BLaER1 treated with 17β-estradiol and CSF1 and Interleukin-3, amounts not matched to agents 10 nM and 100 nM (cell line): ENCODE measurements around the gene MTR.
A peak's percentile ranks its signal among the peaks of the same experiment; 100 is the strongest.

ENCODE experiments used
- H3K27ac ChIP-seq, 11 experiments: shearing (Covaris generic); formaldehyde crosslinking; 2 replicates each; pipeline ENCODE4 v1.8.1; 2022
- H3K27me3 ChIP-seq, 11 experiments: shearing (Covaris generic); formaldehyde crosslinking; 2 replicates each; pipeline ENCODE4 v1.8.1; 2022
- H3K36me3 ChIP-seq, 11 experiments: shearing (Covaris generic); formaldehyde crosslinking; 2 replicates each; pipeline ENCODE4 v1.8.1; 2022
- H3K4me1 ChIP-seq, 10 experiments: shearing (Covaris generic); formaldehyde crosslinking; 2 replicates each; pipeline ENCODE4 v1.8.1; 2022
- H3K4me2 ChIP-seq, 11 experiments: shearing (Covaris generic); formaldehyde crosslinking; 2 replicates each; pipeline ENCODE4 v1.8.1; 2022
- H3K4me3 ChIP-seq, 10 experiments: shearing (Covaris generic); formaldehyde crosslinking; 2 replicates each; pipeline ENCODE4 v1.8.1; 2022
- H3K9ac ChIP-seq, 11 experiments: shearing (Covaris generic); formaldehyde crosslinking; 2 replicates each; pipeline ENCODE4 v1.8.1; 2022
- H3K9me3 ChIP-seq, 11 experiments: shearing (Covaris generic); formaldehyde crosslinking; replicated peaks in 1 of 11; 2 replicates each; pipeline ENCODE4 v1.8.1; 2022
- H4K20me1 ChIP-seq, 11 experiments: shearing (Covaris generic); formaldehyde crosslinking; 2 replicates each; pipeline ENCODE4 v1.8.1; 2022
- Cebpa-rat ChIP-seq, 11 experiments: shearing (Covaris generic); IDR thresholded peaks; 2 replicates each; pipeline ENCODE4 v1.8.1; 2022

Gene MTR

DNA sequence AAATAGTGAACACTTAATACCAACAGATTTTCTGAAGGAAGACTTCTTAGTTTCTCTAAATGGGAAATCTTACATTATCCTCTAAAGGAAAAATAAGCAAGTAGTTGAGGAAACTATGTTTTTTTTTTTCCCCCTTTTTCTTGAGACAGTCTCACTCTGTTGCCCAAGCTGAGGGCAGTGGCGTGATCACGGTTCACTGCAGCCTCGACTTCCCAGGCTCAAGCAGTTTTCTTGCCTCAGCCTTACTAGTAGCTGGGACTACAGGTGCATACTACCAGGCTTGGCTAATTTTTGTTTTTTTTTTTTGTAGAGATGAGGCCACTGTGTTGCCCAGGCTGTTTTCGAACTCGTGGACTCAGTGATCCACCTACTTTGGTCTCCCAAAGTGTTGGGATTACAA lies 3.9 kb downstream of the MTR start:
- no peaks in the 10 kb centered on the region for H3K9me3 ChIP-seq
- TF ChIP-seq Cebpa-rat (IDR thresholded peaks at IDR 0.05), result no peak
- H3K4me1 ChIP-seq, result peaks cover 21 to 36% (median 29%) of the 10 kb centered on the region in 10 experiments
- H3K4me2 ChIP-seq, result peak overlapping the region in 9 of 11 experiments; percentile 14 to 95 (median 45); a peak in 13 of 22 replicates
- H3K27ac ChIP-seq, result no peak overlapping the region
- H3K4me3 ChIP-seq, result no peak overlapping the region
- no peaks in the 10 kb centered on the region for H3K27me3 ChIP-seq
- H3K36me3 ChIP-seq, result peaks cover 14 to 66% (median 27%) of the 10 kb centered on the region in 11 experiments
- H4K20me1 ChIP-seq, result peaks cover 5 to 63% (median 23%) of the 10 kb centered on the region in 11 experiments; a peak in 14 of 22 replicates
- no peak overlapping the region for H3K9ac ChIP-seq

DNA sequence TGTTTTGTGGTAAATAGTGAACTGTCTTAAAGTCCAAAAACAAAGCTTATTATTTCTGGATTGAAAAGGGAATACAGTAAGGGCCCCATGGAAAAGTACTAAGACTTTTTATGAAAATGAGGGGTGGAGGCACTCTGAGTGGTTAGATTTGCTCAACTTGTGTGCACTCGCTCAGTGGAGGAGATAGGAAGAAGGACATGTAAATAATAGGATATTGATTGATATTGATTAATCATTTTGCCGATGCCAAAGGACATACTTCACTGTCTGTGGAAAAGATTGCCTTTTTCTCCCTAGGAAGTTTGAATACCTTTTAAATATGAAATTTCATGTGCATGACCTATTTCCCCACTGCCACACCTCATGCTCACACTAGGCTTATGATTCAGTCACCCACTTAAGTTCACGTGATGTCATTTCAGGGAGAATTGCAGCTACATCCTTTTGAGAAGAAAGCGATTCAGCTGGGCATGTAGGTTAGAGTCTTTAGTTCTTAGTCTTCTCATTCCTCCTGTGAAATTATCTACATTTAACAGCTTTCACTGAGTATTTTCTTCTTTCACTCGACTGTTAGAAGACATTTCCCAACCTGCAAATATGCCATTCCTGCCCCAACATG lies 5.0 kb downstream of the MTR start:
- TF ChIP-seq Cebpa-rat (IDR thresholded peaks at IDR 0.05), result no peak
- H3K27me3 ChIP-seq, result no peaks in the 10 kb centered on the region
- H3K27ac ChIP-seq, result no peak overlapping the region

GRCh38 chr1:236800623-236801022 lies 5.5 kb downstream of the MTR start:
- no peak overlapping the region for H3K9ac ChIP-seq
- no peak overlapping the region for H3K27ac ChIP-seq
- peaks cover 5 to 73% (median 23%) of the 10 kb centered on the region in 11 experiments; a peak in 14 of 22 replicates for H4K20me1 ChIP-seq
- H3K9me3 ChIP-seq, result no peaks in the 10 kb centered on the region
- no peak overlapping the region for H3K4me3 ChIP-seq
- H3K36me3 ChIP-seq, result peaks cover 28 to 82% (median 39%) of the 10 kb centered on the region in 11 experiments
- TF ChIP-seq Cebpa-rat (IDR thresholded peaks at IDR 0.05), result no peak
- H3K4me2 ChIP-seq, result no peak overlapping the region
- no peaks in the 10 kb centered on the region for H3K27me3 ChIP-seq
- H3K4me1 ChIP-seq, result peaks cover 17 to 31% (median 27%) of the 10 kb centered on the region in 10 experiments

More for the DNA sequence above, 5.0 kb downstream of the MTR start:
- peaks cover 17 to 31% (median 27%) of the 10 kb centered on the region in 10 experiments for H3K4me1 ChIP-seq
- peaks cover 23 to 77% (median 34%) of the 10 kb centered on the region in 11 experiments for H3K36me3 ChIP-seq
- no peak overlapping the region for H3K9ac ChIP-seq
- no peaks in the 10 kb centered on the region for H3K9me3 ChIP-seq
- peaks cover 5 to 68% (median 23%) of the 10 kb centered on the region in 11 experiments; a peak in 14 of 22 replicates for H4K20me1 ChIP-seq
- no peak overlapping the region for H3K4me3 ChIP-seq
- H3K4me2 ChIP-seq, result no peak overlapping the region

- Histone ChIP-seq H3K9ac (no peak overlapping the region), H3K4me2 (no peak overlapping the region), H3K27me3 (no peaks in the 10 kb centered on the region), H3K4me3 (no peak overlapping the region), H3K4me1 (peaks cover 11 to 25% (median 20%) of the 10 kb centered on the region in 10 experiments), H4K20me1 (peaks cover 5 to 83% (median 23%) of the 10 kb centered on the region in 11 experiments; a peak in 14 of 22 replicates), H3K9me3 (no peaks in the 10 kb centered on the region), H3K36me3 (peaks cover 45 to 99% (median 54%) of the 10 kb centered on the region in 11 experiments), H3K27ac (no peak overlapping the region)
- TF ChIP-seq Cebpa-rat (IDR thresholded peaks at IDR 0.05), result no peak
These were observed 7.2 kb downstream of the MTR start for GRCh38 chr1:236802264-236802663.

- peaks cover 82 to 100% (median 89%) of the 10 kb centered on the region in 11 experiments for H3K36me3 ChIP-seq
These were observed 11.5 kb downstream of the MTR start for GRCh38 chr1:236806634-236807033.

DNA sequence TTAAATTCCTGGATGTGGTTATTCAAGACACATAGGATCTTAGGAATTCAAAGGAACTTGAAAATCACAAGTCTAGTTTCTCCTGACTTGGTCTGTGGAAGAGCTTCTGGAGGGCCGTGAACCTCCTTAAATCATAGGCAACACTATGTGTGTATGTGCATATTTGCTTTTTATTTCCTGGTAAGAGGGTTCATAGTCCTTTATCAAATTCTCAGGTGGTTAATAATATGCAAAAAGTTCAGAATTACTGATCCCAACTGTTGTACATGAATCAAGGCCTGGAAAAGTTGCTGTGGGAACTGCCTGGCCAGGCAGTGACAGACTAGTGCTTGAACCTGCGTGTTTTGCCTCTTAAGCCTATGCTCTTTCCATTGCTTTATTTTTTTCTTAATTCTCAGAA lies 12.9 kb downstream of the MTR start:
- Histone ChIP-seq H3K27me3 (no peaks in the 10 kb centered on the region), H3K27ac (no peak overlapping the region), H3K4me3 (no peak overlapping the region), H4K20me1 (peaks cover 0 to 42% (median 10%) of the 10 kb centered on the region in 11 experiments; a peak in 12 of 22 replicates), H3K36me3 (peaks cover 94 to 100% (median 96%) of the 10 kb centered on the region in 11 experiments), H3K4me1 (no peaks in the 10 kb centered on the region), H3K9me3 (no peaks in the 10 kb centered on the region), H3K9ac (no peak overlapping the region), H3K4me2 (no peak overlapping the region)
- no peak for TF ChIP-seq Cebpa-rat (IDR thresholded peaks at IDR 0.05)

More at GRCh38 chr1:236806634-236807033, 11.5 kb downstream of the MTR start:
- no peak for TF ChIP-seq Cebpa-rat (IDR thresholded peaks at IDR 0.05)
- H3K4me3 ChIP-seq, result no peak overlapping the region
- H3K9ac ChIP-seq, result no peak overlapping the region
- H4K20me1 ChIP-seq, result peaks cover 5 to 48% (median 23%) of the 10 kb centered on the region in 11 experiments; a peak in 14 of 22 replicates
- no peak overlapping the region for H3K27ac ChIP-seq
- H3K4me1 ChIP-seq, result no peaks in the 10 kb centered on the region
- no peaks in the 10 kb centered on the region for H3K9me3 ChIP-seq
- no peaks in the 10 kb centered on the region for H3K27me3 ChIP-seq
- H3K4me2 ChIP-seq, result no peak overlapping the region

DNA sequence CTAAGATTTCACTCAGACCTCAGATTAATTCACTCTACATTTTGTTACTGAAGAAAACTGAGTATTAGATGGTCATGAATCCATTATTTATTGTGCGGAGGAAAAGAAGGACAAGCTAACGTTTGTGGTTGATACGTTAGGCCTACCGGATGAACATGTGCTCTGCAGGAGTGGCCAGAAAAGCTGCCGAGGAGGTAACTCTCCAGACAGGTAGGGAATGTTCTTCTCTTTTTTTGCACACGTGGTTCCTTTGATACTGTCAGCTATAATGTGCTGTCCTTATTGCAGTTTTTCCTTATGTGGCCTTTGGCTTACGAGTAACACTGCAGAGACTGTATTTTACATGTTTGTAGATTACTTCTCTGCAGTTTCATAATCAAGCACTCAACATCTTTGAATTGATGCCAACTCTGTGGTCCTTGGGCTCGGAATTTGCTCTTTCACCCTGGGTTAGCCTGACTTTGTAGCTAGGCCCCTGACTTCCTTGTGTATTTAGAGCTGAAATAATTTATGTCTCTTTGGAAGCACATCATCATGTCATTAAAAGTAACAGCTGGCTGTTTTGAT lies 13.6 kb downstream of the MTR start:
- no peak overlapping the region for H3K9ac ChIP-seq
- H3K36me3 ChIP-seq, result peaks cover 94 to 100% (median 97%) of the 10 kb centered on the region in 11 experiments
- no peaks in the 10 kb centered on the region for H3K9me3 ChIP-seq
- no peaks in the 10 kb centered on the region for H3K4me1 ChIP-seq
- H3K4me2 ChIP-seq, result no peak overlapping the region
- peaks cover 0 to 36% (median 6%) of the 10 kb centered on the region in 11 experiments; a peak in 9 of 22 replicates for H4K20me1 ChIP-seq
- no peak overlapping the region for H3K4me3 ChIP-seq
- no peaks in the 10 kb centered on the region for H3K27me3 ChIP-seq
- TF ChIP-seq Cebpa-rat (IDR thresholded peaks at IDR 0.05), result no peak
- no peak overlapping the region for H3K27ac ChIP-seq

DNA sequence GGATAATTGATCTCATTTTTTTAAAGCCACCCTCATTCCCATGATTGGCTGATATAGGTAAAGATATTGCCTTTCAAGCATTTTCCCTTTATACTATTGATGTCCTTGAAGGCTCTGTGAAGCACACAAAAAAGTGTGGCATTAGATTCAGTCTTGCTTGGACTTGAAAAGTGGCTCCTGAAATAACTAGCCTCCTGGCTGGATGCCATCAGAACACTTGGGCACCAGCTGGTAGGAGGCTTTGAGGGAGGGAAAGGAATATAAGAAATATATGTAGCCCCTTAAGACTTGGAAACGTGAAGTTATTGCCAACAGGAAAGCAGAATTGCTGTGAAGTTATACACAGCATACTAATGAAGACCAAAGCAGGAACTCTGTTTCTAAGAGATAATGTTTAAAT lies 14.1 kb downstream of the MTR start:
- Histone ChIP-seq H3K27me3 (no peaks in the 10 kb centered on the region), H3K4me3 (no peak overlapping the region), H3K36me3 (peaks cover 94 to 100% (median 96%) of the 10 kb centered on the region in 11 experiments), H3K9me3 (no peaks in the 10 kb centered on the region), H3K4me2 (no peak overlapping the region), H3K9ac (no peak overlapping the region), H3K4me1 (no peaks in the 10 kb centered on the region), H3K27ac (no peak overlapping the region), H4K20me1 (peaks cover 0 to 31% (median 4%) of the 10 kb centered on the region in 11 experiments; a peak in 6 of 22 replicates)
- TF ChIP-seq Cebpa-rat (IDR thresholded peaks at IDR 0.05), result no peak

DNA sequence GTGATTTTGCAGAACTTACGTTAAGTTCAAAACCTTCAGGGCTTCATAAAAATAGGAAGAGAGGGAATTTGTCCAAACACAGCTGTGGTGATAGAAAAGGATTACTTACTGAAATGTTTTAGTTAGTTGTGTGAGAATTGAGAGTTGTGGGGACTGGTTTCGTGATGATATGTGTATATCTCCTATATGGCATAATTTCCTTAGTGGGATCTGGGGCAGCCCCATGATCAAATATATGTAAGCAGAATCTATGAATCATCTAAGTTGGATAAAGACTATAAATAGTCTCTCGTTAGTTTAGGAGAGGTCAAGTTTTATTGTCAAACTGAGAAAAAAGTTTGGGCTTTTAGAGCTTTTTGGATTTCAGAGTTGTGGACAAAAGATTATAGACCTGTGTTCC lies 14.9 kb downstream of the MTR start:
- Histone ChIP-seq H3K9ac (no peak overlapping the region), H3K4me1 (peaks cover 0 to 4% (median 0%) of the 10 kb centered on the region in 10 experiments; a peak in 1 of 20 replicates), H3K4me3 (no peak overlapping the region), H3K4me2 (no peak overlapping the region), H3K9me3 (no peaks in the 10 kb centered on the region), H3K27me3 (no peaks in the 10 kb centered on the region), H3K27ac (no peak overlapping the region), H4K20me1 (peaks cover 0 to 26% (median 3%) of the 10 kb centered on the region in 11 experiments; a peak in 6 of 22 replicates), H3K36me3 (peaks cover 98 to 100% (median 100%) of the 10 kb centered on the region in 11 experiments)
- TF ChIP-seq Cebpa-rat (IDR thresholded peaks at IDR 0.05), result no peak
